Measurements from ENCODE around the gene TRDMT1. TPM values are rescaled to one million over a fixed set of nuclear protein-coding genes. Genes with fewer than 3 reads are reported as not detected.

TRDMT1 gene
- total and polyA plus RNA-seq, 10 donors = 1.6 to 40.0 (median 12.0) TPM

DNA sequence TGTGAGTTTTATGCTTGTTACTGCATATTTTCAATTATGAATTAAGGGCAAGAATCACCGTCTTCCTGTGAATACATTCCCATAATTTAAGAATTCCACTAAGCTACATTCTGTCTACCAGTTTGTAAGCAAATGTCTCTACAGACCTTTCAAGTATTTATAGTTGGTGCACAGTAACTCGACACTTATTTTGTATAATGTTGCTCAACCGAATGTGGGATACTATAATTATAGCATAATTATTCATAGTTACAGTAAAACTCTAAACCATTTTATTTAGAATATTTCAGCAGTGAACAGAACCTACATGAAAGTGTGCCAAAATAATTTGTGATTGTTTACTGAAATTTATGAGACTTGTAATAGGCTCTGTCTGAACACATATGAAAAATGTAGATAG, 54.6 kb downstream of the TRDMT1 start:
- Histone ChIP-seq H3K36me3 (no peaks in the 10 kb centered on the region), H3K4me3 (no peak overlapping the region), H3K4me1 (peaks cover 0 to 8% (median 0%) of the 10 kb centered on the region in 6 donors), H3K9me3 (no peaks in the 10 kb centered on the region), H3K27me3 (replicated peaks in 1 of 7) (no peaks in the 10 kb centered on the region), H3K27ac (no peak overlapping the region)
- intact Hi-C loops (cut with DNase I; ENCODE audit: low total_unique reads) = no loop called here
- TF ChIP-seq POLR2A (IDR thresholded peaks at IDR 0.05) (no peak), POLR2AphosphoS5 (IDR thresholded peaks at IDR 0.05) (no peak)
- TF ChIP-seq, protein P1, sequence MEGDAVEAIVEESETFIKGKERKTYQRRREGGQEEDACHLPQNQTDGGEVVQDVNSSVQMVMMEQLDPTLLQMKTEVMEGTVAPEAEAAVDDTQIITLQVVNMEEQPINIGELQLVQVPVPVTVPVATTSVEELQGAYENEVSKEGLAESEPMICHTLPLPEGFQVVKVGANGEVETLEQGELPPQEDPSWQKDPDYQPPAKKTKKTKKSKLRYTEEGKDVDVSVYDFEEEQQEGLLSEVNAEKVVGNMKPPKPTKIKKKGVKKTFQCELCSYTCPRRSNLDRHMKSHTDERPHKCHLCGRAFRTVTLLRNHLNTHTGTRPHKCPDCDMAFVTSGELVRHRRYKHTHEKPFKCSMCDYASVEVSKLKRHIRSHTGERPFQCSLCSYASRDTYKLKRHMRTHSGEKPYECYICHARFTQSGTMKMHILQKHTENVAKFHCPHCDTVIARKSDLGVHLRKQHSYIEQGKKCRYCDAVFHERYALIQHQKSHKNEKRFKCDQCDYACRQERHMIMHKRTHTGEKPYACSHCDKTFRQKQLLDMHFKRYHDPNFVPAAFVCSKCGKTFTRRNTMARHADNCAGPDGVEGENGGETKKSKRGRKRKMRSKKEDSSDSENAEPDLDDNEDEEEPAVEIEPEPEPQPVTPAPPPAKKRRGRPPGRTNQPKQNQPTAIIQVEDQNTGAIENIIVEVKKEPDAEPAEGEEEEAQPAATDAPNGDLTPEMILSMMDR (IDR thresholded peaks at IDR 0.05 in 8 of 11, conservative IDR thresholded peaks at IDR 0.05 in 3 of 11) = no peak
- 86 to 97% (median 93%) methylated on average over 3 of the region's 3 CpGs for WGBS, 5 donors
- DNase-seq = no peak

DNA sequence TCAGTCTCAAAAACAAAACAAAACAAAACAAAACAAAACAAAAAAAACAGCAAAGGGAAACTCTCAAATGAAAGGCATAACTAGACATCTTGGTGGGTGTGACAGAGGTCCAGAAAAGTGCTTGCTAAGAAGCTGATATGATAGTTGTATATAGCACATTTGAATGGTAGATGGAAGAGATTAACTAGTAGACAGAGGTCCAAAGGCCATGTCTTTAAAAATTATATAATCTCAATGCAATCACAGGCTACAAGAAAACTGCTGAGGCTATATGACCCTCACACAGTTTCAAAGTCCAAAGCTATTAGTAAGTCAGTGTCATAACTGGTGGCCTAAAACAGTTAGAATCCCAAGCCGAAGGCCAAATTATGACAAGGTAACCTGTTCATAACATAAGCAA, 56.2 kb downstream of the TRDMT1 start:
- no peak overlapping the region for H3K4me3 ChIP-seq
- H3K9me3 ChIP-seq = peaks cover 0 to 6% (median 0%) of the 10 kb centered on the region in 8 donors
- H3K36me3 ChIP-seq = no peaks in the 10 kb centered on the region
- 93 to 100% (median 97%) methylated on average over 1 of the region's 1 CpG for WGBS, 5 donors
- H3K4me1 ChIP-seq = peaks cover 0 to 8% (median 0%) of the 10 kb centered on the region in 6 donors
- H3K27ac ChIP-seq = no peak overlapping the region
- intact Hi-C loops (cut with DNase I; ENCODE audit: low total_unique reads) = no loop called here
- no peaks in the 10 kb centered on the region for H3K27me3 ChIP-seq (replicated peaks in 1 of 7)
- DNase-seq = no peak
- TF ChIP-seq POLR2AphosphoS5 (IDR thresholded peaks at IDR 0.05) (no peak), POLR2A (IDR thresholded peaks at IDR 0.05) (no peak)
- TF ChIP-seq, protein P1 (IDR thresholded peaks at IDR 0.05 in 8 of 11, conservative IDR thresholded peaks at IDR 0.05 in 3 of 11) = no peak

DNA sequence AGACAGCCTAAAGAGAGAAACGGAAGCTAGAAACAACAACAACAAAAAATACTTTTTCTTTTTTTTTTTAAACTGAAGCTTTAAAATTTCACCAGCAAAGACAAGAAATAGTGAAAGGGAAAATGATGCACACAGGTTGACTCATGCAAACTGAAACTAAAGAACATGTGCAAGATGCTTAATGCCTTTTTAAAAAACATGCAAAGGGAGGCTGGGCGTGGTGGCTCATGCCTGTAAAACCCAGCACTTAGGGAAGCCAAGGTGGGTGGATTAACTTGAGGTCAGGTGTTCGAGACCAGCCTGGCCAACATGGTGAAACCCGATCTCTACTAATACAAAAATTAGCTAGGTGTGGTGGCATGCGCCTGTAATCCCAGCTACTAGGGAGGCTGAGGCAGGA, 56.7 kb downstream of the TRDMT1 start:
- H3K36me3 ChIP-seq = no peaks in the 10 kb centered on the region
- no peak overlapping the region for H3K27ac ChIP-seq
- no peaks in the 10 kb centered on the region for H3K27me3 ChIP-seq (replicated peaks in 1 of 7)
- peaks cover 0 to 8% (median 0%) of the 10 kb centered on the region in 6 donors for H3K4me1 ChIP-seq
- intact Hi-C loops (cut with DNase I; ENCODE audit: low total_unique reads) = no loop called here
- H3K9me3 ChIP-seq = peaks cover 0 to 6% (median 0%) of the 10 kb centered on the region in 8 donors
- H3K4me3 ChIP-seq = no peak overlapping the region
- TF ChIP-seq POLR2A (IDR thresholded peaks at IDR 0.05) (no peak), POLR2AphosphoS5 (IDR thresholded peaks at IDR 0.05) (no peak)
- TF ChIP-seq, protein P1 (IDR thresholded peaks at IDR 0.05 in 8 of 11, conservative IDR thresholded peaks at IDR 0.05 in 3 of 11) = no peak
- WGBS, 5 donors = 77 to 93% (median 84%) methylated on average over 5 of the region's 5 CpGs
- DNase-seq = no peak

DNA sequence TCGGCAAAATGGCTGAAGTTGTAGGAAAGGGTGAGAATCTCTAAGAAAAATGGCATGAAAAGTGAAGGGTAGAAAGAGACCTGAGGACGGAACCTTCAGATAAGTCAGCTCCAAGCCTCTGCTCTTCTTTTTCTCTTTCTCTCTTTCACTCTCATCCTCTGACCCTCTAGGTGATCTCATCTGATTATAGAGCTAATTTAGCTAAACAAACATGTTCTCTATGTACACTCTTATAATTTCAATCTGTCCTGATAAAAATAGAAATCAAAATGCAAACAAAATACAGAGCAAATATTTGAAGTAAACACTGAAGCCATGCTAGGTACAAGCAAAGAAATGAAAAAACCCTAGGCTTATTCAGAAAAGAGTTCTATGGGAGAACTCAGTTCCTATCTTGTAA, 57.4 kb downstream of the TRDMT1 start:
- no peak for TF ChIP-seq POLR2AphosphoS5 (IDR thresholded peaks at IDR 0.05)
- TF ChIP-seq, protein P1 (IDR thresholded peaks at IDR 0.05 in 8 of 11, conservative IDR thresholded peaks at IDR 0.05 in 3 of 11) = no peak
- H3K4me1 ChIP-seq = peaks cover 0 to 8% (median 0%) of the 10 kb centered on the region in 6 donors
- no peak overlapping the region for H3K27ac ChIP-seq
- DNase-seq = no peak
- WGBS, 5 donors = 94 to 100% (median 98%) methylated on average over 2 of the region's 2 CpGs
- no peaks in the 10 kb centered on the region for H3K36me3 ChIP-seq
- H3K27me3 ChIP-seq (replicated peaks in 1 of 7) = no peaks in the 10 kb centered on the region
- H3K9me3 ChIP-seq = peaks cover 0 to 6% (median 0%) of the 10 kb centered on the region in 8 donors
- intact Hi-C loops (cut with DNase I; ENCODE audit: low total_unique reads) = no loop called here
- no peak overlapping the region for H3K4me3 ChIP-seq
